Endothelial cell of umbilical vein (primary cell): ENCODE data around the gene FAM229A. TPM values are rescaled to one million over a fixed set of nuclear protein-coding genes. Genes with fewer than 3 reads are reported as not detected.

Experiments
- BruUV-seq: library from RNA; stranded (reverse); fragments of 400-500 nt; replicated peaks from 2 replicates; lab custom pipeline; 2021; lab: Mats Ljungman, UMichigan
- CTCF ChIA-PET: fragments of 300-600, 350-600 bp; sonication (Branson Sonifier 250); formaldehyde crosslinking; loops from one replicate; lab custom pipeline; 2021; ENCODE audit warnings: antibody characterized with exemption, inconsistent platforms; lab: Charles Lee
- POLR2A ChIA-PET: fragments of 300-600, 350-600 bp; sonication (Branson Sonifier 250); formaldehyde crosslinking; loops from one replicate; lab custom pipeline; 2021; ENCODE audit warnings: antibody characterized with exemption, inconsistent platforms; lab: Charles Lee
- DNase-seq: peaks from one replicate; pipeline ENCODE4 v3.0.0-alpha.2; 2011; ENCODE audit warnings: low read depth, low spot score
- FAIRE-seq: peaks from 2 replicates; lab custom pipeline; 2011; peaks lifted over from hg19 to GRCh38; lab: Jason Lieb, UNC
- H2AFZ ChIP-seq: 2 replicates; pipeline ENCODE4 v1.6.0; 2012; ENCODE audit warnings: low read depth, low read length, control low read depth, inconsistent platforms
- H3K27ac ChIP-seq: 2 replicates; pipeline ENCODE4 v1.5.1; 2011; ENCODE audit warnings: low read depth, mild to moderate bottlenecking, control low read depth, low read length, moderate library complexity; ENCODE audit not compliant: insufficient read depth
- H3K27me3 ChIP-seq, 2 experiments: 2 replicates each; pipeline versions ENCODE4 v1.6.0 to v1.6.1; 2011; ENCODE audit warnings: low read length in 2 of 2, mixed read lengths in 1 of 2; ENCODE audit not compliant: control insufficient read depth in 2 of 2, insufficient read depth in 2 of 2
- H3K36me3 ChIP-seq, 2 experiments: 2 replicates in 1 of 2; 3 replicates in 1 of 2; pipeline ENCODE4 v1.5.1; 2011; ENCODE audit warnings: low read length in 2 of 2, mild to moderate bottlenecking in 1 of 2, moderate library complexity in 1 of 2; ENCODE audit not compliant: control insufficient read depth in 2 of 2, insufficient read depth in 2 of 2; ENCODE audit errors: extremely low read depth in 1 of 2
- H3K4me1 ChIP-seq: 3 replicates; pipeline ENCODE4 v1.5.1; 2011; ENCODE audit warnings: mild to moderate bottlenecking, low read length; ENCODE audit not compliant: control insufficient read depth, insufficient read depth; ENCODE audit errors: extremely low read depth
- H3K4me2 ChIP-seq: 2 replicates; pipeline ENCODE4 v1.6.1; 2011; ENCODE audit warnings: low read length, control low read depth, mixed read lengths; ENCODE audit not compliant: insufficient read depth
- H3K4me3 ChIP-seq, 3 experiments: fragments of 200-600 bp in 1 of 3; sonication (generic), shearing (Covaris generic) in 1 of 3; replicated peaks in 1 of 3; 2 replicates each; pipeline ENCODE4 v1.5.1; 2011 to 2016; ENCODE audit warnings: control low read depth in 3 of 3, low read length in 3 of 3, mild to moderate bottlenecking in 2 of 3, inconsistent platforms in 1 of 3, low read depth in 1 of 3, moderate library complexity in 1 of 3; ENCODE audit not compliant: insufficient read depth in 1 of 3
- H3K79me2 ChIP-seq: 2 replicates; pipeline ENCODE4 v1.6.0; 2012; ENCODE audit warnings: low read length, inconsistent platforms; ENCODE audit not compliant: control insufficient read depth, insufficient read depth
- H3K9ac ChIP-seq: replicated peaks from 2 replicates; pipeline ENCODE3; 2011; ENCODE audit warnings: low read length, control low read depth; ENCODE audit not compliant: insufficient read depth; ENCODE audit errors: extremely low read depth
- H3K9me1 ChIP-seq: replicated peaks from 3 replicates; pipeline ENCODE4 v1.6.0; 2011; ENCODE audit warnings: mild to moderate bottlenecking, low read length; ENCODE audit not compliant: control insufficient read depth, insufficient read depth; ENCODE audit errors: extremely low read depth
- H3K9me3 ChIP-seq: replicated peaks from 2 replicates; pipeline ENCODE4 v1.5.1; 2012; ENCODE audit warnings: low read length, inconsistent platforms; ENCODE audit not compliant: control insufficient read depth, insufficient read depth
- H4K20me1 ChIP-seq: replicated peaks from 2 replicates; pipeline ENCODE3; 2011; ENCODE audit warnings: mild to moderate bottlenecking, low read length; ENCODE audit not compliant: control insufficient read depth, insufficient read depth; ENCODE audit errors: extremely low read depth
- CTCF ChIP-seq, 2 donors: IDR thresholded peaks; 1 replicate in 1 of 2; 2 replicates in 1 of 2; pipeline ENCODE4 v1.5.1; 2011; ENCODE audit warnings: low read length in 2 of 2, mild to moderate bottlenecking in 2 of 2, moderate library complexity in 2 of 2, control low read depth in 1 of 2, inconsistent platforms in 1 of 2, low read depth in 1 of 2; ENCODE audit not compliant: insufficient read depth in 1 of 2; ENCODE audit errors: extremely low read depth in 1 of 2
- EZH2 ChIP-seq: IDR thresholded peaks from 2 replicates; pipeline ENCODE4 v1.6.1; 2012; ENCODE audit warnings: borderline replicate concordance, low read depth, mild to moderate bottlenecking, moderate library complexity, low read length, inconsistent platforms; ENCODE audit not compliant: severe bottlenecking
- FOS ChIP-seq: IDR thresholded peaks from 2 replicates; pipeline ENCODE4 v1.6.1; 2011; ENCODE audit warnings: mild to moderate bottlenecking, low read length, moderate library complexity, borderline replicate concordance; ENCODE audit not compliant: insufficient read depth
- GATA2 ChIP-seq: IDR thresholded peaks from 2 replicates; pipeline ENCODE4 v1.7.0; 2011; ENCODE audit warnings: low read depth, mild to moderate bottlenecking, moderate library complexity, mixed read lengths, low read length; ENCODE audit not compliant: insufficient read length, insufficient read depth
- JUN ChIP-seq: IDR thresholded peaks from 2 replicates; pipeline ENCODE4 v1.6.1; 2011; ENCODE audit warnings: borderline replicate concordance, low read depth; ENCODE audit not compliant: insufficient read length, insufficient read depth
- MAX ChIP-seq: IDR thresholded peaks from 2 replicates; pipeline ENCODE4 v1.6.1; 2011; ENCODE audit not compliant: insufficient read depth, insufficient read length
- MYC ChIP-seq: IDR thresholded peaks from one replicate; pipeline ENCODE4 v1.6.1; 2011; ENCODE audit warnings: mild to moderate bottlenecking, low read depth, low read length
- POLR2A ChIP-seq: IDR thresholded peaks from 2 replicates; pipeline ENCODE4 v1.6.1; 2012; ENCODE audit warnings: low read depth, mild to moderate bottlenecking, control low read depth, low read length
- POLR2AphosphoS5 ChIP-seq: IDR thresholded peaks from 2 replicates; pipeline ENCODE4 v1.6.1; 2012; ENCODE audit warnings: low read depth, mild to moderate bottlenecking, control low read depth, low read length, moderate library complexity; ENCODE audit not compliant: insufficient read depth
- dilution Hi-C: fragments of 300-500 bp; cut with MboI; formaldehyde crosslinking; loops from one replicate; pipeline ENCODE4 v1.15.0; 2019; ENCODE audit warnings: low sequenced_read_pairs; ENCODE audit not compliant: extremely low pct_ligation_motif_present
- intact Hi-C: fragments of 100-400 bp; cut with micrococcal nuclease; formaldehyde crosslinking; loops from one replicate; pipeline ENCODE4 v1.10.0; 2022
- polyA plus RNA-seq, 4 experiments: library from polyadenylated mRNA; depleted of rRNA in 3 of 4; stranded (reverse) in 3 of 4; unstranded in 1 of 4; fragments of >200 nt; gene quantifications; 2 replicates each; pipeline versions ENCODE4 v1.2.1 to v1.2.3, GENCODE V29; 2011 to 2012; ENCODE audit warnings: missing spikeins in 1 of 4
- total RNA-seq: library from RNA; stranded (reverse); gene quantifications from 2 replicates; pipeline ENCODE4 v1.2.3, GENCODE V29; 2021

The FAM229A gene
- total and polyA plus RNA-seq, 2 donors (not counting 3 experiments of a cell fraction or from before 2014, with no cell fraction given), result 8.9 to 11.6 TPM

DNA sequence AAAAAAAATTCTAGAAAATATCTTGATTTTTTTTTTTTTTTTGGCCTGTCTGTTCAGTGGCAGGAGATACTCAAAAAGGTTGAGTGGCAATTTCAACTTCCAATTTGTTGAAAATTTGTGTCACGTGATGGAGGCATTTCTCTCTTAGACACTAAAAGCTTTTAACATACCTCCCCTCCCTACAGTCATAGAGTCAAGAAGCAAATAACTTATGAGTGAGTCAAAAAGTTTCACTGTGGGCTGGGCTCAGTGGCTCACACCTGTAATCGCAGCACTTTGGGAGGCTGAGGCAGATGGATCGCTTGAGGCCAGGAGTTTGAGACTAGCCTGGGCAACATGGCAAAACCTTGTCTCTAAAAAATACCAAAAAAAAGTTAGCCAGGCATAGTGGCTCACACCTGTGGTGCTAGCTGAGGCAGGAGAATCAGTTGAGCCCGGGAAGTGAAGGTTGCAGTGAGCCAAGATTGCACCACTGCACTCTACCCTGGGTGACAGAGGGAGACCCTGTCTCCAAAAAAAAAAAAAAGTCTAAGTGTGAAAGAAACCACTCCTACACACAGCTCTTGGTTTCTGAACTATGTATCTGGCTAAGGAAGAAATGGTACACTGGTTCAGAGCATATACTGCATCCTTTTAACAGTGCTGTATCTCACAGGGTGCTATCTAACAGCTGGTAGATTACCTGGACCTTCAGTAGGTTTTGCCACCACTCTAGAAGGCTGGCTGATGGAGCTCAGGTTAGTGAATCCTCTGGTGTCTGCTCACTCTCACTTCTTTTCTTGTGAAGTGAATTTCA is 43.6 kb upstream of the FAM229A start:
- dilution Hi-C loops, result no loop called here
- H3K9me1 ChIP-seq, result no peaks in the 10 kb centered on the region
- H2AFZ ChIP-seq, result no peak overlapping the region
- intact Hi-C loops, result no loop called here
- no peak for TF ChIP-seq EZH2
- no peak for TF ChIP-seq GATA2
- no peak for TF ChIP-seq POLR2A
- no peak for TF ChIP-seq MYC
- no peak for TF ChIP-seq POLR2AphosphoS5
- TF ChIP-seq FOS, result no peak
- TF ChIP-seq MAX, result no peak
- TF ChIP-seq JUN, result no peak
- no peak for TF ChIP-seq CTCF (IDR thresholded peaks at IDR 0.05; ENCODE audit: extremely low read depth in 1 of 2, insufficient read depth in 1 of 2, low read depth in 1 of 2, low read length in 2 of 2)
- H3K9ac ChIP-seq, result no peak overlapping the region
- BruUV-seq, result no TSS peak
- H3K36me3 ChIP-seq, result no peaks in the 10 kb centered on the region
- no peaks in the 10 kb centered on the region for H3K9me3 ChIP-seq
- peaks cover 0 to 2% of the 10 kb centered on the region in 2 experiments for H3K27me3 ChIP-seq
- ChIA-PET CTCF (interaction anchor here (0.8 to 7.0 kb wide), 2 partner anchors 9 to 11 kb away, joined by 3 to 64 read pairs; partner anchors contain the start of gene BSDC1), POLR2A (no interaction called here)
- H4K20me1 ChIP-seq, result no peaks in the 10 kb centered on the region
- DNase-seq (no peak), FAIRE-seq (no peak)
- no peak overlapping the region for H3K4me2 ChIP-seq
- no peak overlapping the region for H3K4me3 ChIP-seq
- no peaks in the 10 kb centered on the region for H3K79me2 ChIP-seq
- no peak overlapping the region for H3K27ac ChIP-seq
- H3K4me1 ChIP-seq, result no peaks in the 10 kb centered on the region
